Globus pallidus (tissue), 1 donor: Measurements from ENCODE around the gene SKOR1.

Source experiments
- DNase-seq: peaks from one replicate; pipeline ENCODE4 v3.0.0-alpha.2; 2015; ENCODE audit warnings: low spot score

The SKOR1 gene

GRCh38 chr15:67824976-67825880, at the start of gene SKOR1:
Gene SKOR1, plus strand, starts transcription at chr15:67825509. Its CDS starts 94 bp downstream, at chr15:67825603.
- no peak for DNase-seq

DNA sequence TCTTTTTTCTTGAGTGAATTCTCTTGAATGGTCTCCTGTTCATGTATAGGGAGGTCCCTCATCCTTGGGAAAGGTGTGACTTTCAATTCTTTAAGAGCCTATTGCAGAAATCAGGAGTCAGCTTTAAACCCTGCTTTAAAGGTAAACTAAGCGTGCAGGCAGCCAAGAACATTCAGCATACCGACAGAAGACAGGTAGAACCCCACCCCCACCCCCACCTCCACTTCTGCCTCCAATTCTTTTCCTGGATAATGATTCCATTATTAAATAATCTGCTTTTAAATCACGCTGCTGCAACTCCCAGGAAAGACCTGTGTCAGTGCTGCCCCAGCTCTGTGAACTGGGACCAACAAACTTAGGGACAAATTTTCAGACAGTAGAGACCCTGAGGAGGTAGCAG, 49.3 kb upstream of the SKOR1 start:
- no peak for DNase-seq

GRCh38 chr15:67776600-67776999, 48.7 kb upstream of the SKOR1 start:
- no peak for DNase-seq

DNA sequence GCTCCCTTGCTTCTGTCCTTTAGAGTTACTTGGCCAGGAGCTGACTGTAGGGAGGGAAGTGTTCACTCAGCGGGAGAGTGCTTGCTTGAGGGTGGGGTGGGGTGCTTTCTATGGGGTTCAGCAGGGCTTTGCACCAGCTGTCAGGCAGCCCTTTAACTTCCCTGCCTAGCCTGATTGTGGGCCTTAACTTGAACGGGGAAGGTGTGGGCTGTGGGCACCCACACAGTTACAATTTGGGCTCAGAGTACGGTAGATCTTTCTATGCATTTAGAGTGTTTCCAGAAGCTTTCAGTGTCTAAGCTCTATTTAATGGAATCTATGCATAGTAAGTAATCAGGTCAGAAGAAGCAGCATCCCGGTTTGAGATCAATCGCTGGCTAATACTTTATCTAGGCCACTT, 48.2 kb upstream of the SKOR1 start:
- DNase-seq = no peak

DNA sequence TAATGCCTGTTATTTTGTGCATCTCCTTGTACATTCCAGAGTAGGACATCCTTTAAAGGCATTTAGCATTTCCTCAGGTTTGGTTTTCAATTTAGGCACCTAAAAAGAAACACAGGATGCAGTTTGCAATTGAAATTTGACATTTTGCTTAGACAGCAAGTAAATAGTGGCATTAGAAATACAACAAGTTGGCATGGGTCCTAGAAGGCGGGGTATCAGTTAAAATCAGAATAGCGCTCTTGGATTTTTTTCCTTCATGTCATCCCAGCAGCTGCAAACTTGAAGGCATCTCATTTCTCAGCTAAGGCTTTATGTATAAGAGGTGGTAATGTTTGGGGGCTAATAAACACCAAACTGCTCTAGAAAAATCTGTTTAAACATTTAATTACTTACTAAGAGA, 47.5 kb upstream of the SKOR1 start:
- no peak for DNase-seq

DNA sequence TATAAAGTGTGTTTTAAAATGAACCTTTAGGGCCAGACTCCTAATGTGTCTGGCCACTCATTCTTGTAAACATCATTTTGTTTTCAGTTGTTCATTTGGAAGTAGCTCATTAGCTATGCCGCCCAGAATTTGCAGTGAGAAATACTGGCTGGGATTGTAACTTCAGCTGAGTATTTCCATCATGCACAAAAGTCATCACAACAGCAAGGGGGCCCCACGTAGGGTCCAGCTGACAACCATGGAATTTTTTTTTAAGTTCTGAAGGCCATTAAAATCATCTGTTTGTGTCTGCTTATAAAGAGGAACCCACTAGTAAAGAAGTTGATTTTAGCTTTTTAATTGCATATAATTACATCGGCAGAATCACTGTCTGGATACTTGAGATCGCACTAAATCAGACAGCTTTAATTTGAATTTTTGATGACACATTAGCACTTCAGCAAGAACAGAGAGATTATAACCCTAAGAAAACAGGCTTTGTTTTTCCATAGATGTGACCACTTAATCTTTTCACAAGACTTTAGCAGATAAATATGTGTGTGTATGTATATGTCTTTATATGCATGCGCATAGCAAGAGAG, 46.3 kb upstream of the SKOR1 start:
- DNase-seq = no peak

- DNase-seq = no peak
These were observed 45.7 kb upstream of the SKOR1 start for GRCh38 chr15:67779549-67780111.

DNA sequence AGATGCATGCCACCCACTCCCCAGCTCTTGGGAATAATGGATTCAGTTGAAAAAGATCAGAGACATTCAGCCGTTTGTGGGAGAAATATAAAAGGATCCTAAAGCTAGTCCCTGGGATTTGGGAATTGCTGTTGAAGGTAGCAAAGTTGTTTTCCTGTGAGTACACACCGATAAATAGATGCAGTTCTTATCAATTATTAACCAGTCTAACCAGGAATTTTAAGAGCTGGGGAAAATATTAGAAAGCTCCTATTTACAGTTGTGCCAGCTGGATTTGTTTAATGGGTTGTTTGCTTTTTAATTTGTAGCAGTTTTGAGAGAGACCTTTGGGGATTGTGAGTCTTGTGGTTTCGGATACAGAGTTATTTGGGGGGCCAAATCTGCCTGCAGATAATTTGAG, 44.2 kb upstream of the SKOR1 start:
- no peak for DNase-seq

- DNase-seq = no peak
These were observed 43.2 kb upstream of the SKOR1 start for GRCh38 chr15:67781907-67782690.

- no peak for DNase-seq
These were observed 42.7 kb upstream of the SKOR1 start for GRCh38 chr15:67782691-67782991.

DNA sequence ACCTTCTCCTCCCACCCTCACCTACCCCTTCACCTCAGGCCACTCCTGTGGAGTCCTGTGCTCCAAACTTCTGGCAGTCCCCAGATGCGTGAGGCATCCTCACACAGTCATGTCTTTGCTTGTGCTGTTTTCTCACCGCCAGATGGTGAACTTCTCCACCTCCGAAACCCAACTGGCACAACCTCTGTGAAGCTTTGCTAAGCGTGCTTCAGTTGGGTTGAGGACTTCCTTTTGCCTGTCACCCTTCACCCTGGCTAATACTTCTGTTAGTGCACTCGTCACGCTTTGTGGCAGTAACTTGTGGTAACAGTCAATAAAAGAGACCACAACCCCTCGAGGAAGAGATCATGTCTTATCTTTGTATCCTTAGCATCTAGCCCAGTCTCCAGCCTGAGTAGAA, 42.0 kb upstream of the SKOR1 start:
- no peak for DNase-seq

- DNase-seq = no peak
These were observed 41.1 kb upstream of the SKOR1 start for GRCh38 chr15:67784090-67784781.

DNA sequence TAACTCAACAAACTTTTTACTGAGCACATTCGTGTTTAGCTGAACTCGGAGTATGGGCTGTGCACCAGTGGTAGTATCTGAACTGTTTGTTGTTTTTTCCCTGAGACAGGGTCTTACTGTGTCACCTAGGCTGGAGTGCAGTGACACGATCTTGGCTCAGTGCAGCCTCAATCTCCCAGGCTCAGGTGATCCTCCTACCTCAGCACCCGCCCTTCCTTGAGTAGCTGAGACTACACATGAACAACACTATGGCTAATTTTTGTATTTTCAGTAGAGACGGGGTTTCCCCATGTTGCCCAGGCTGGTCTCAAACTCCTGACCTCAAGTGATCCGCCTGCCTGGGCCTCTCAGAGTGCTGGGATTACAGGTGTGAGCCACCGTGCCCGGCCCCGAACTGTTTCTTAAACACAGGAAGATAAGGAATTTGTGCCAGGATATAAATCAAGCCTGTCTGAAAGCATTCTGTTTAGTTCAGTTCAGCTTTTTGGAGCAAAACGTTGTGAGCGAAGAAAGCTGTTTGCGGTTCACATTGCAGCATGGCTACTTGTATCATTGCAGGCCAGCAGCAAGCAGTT, 40.4 kb upstream of the SKOR1 start:
- no peak for DNase-seq

DNA sequence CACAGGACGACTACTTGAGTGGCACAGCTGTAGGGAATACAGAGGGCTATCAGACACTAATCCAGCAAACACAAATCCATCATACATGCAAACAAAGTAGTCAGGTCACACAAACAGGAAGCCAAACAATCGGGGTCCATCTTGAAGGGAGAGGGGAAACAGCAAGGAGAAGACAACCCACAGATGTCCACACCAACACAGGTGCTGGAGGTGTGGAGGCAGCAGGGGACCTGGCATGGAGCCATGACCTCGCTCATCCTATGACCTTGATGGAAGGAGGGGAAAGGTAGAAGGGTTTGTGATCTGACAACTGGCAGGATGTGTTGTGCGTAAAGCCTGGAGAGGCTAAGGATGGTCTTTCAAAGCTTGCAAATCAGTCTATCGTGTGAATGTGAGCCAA, 39.9 kb upstream of the SKOR1 start:
- no peak for DNase-seq

DNA sequence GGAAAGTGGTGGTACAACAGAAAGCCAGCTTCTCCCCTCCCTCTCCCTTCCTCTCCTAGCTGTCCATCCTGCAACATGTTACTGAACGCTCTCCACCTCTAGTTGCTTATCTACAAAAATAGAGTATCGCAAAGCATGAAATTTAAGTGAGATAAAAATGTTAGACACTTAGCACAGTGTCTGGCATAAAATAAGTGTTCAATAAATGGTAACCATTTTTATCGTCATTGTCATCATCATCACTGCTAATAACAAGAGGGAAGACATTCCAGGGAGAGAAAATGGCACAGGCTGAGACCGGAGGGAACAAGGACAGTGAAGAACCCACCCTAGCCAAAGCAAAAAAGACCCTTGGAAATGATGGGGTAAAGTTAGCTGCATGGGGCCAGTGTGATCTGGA, 38.7 kb upstream of the SKOR1 start:
- no peak for DNase-seq

DNA sequence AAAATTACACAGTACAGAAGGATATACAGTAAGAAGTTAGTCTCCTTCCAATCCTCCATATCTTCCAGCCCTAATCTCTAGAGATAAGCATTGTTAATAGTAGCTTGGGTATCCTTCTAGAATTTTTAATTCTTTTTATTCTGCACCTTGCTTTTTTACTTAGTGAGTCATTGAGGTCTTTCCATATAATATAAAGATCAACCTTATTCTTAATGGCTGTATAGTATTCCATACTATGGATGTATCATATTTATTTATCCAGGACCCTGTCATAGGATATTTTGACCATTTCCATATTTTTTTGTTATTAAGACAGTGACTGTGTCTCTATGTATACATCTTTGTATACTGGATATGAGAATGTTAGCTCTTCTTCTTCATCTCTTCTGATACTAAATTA, 36.3 kb upstream of the SKOR1 start:
- DNase-seq = no peak

DNA sequence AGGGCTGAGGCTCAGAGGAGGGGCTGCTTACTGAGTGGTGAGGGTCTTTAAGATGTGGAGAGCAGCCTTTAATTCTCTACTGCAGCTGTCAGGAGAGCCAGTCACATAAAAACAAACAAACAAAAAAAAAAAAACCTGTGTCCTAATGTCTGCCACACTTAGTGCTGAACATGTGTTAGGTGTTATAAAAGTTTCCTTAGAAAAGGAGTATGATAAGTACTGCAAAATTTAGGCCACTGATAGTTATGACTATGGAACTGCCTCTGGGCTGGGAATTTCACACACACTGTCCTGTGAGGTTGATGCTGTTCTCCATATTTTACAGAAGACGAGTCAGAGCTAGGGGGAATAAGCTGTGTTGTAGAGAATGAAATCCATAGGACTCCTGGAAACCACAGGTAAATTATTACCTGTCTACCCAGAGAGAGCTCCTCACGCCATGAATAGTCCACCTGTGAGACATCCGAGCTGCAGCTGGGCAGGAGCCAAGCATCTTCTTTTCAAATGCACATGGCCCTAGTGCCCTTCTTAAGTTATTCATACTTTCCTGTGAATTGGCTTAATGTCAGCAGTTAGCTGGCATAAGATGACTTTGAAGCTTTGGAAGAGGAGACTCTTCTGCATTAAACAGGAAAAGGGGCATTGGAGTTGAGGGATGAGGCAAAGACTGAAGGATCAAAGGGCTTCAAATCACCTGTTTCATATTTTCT, 34.5 kb upstream of the SKOR1 start:
- no peak for DNase-seq

GRCh38 chr15:67792250-67792942, 32.9 kb upstream of the SKOR1 start:
- no peak for DNase-seq

GRCh38 chr15:67794832-67795574, 30.3 kb upstream of the SKOR1 start:
- DNase-seq = no peak
